Liver (tissue), 9 donors: ENCODE measurements around the gene DHRS3. TPM values are rescaled to one million over a fixed set of nuclear protein-coding genes. Genes with fewer than 3 reads are reported as not detected.

Experiments used
- DNase-seq: peaks from one replicate; pipeline ENCODE4 v3.0.0-alpha.2; 2017; ENCODE audit warnings: low spot score
- H3K27ac ChIP-seq, 2 donors: one replicate each; pipeline ENCODE4 v1.7.0; 2013; ENCODE audit warnings: inconsistent platforms in 2 of 2, low read length in 2 of 2, control low read depth in 1 of 2, low read depth in 1 of 2, mild to moderate bottlenecking in 1 of 2
- H3K27me3 ChIP-seq, 4 donors: one replicate each; pipeline versions ENCODE4 v1.6.1 to v1.7.0; 2013; ENCODE audit warnings: low read length in 3 of 4, inconsistent platforms in 1 of 4, mild to moderate bottlenecking in 1 of 4, moderate library complexity in 1 of 4; ENCODE audit not compliant: control insufficient read depth in 4 of 4, insufficient read depth in 4 of 4
- H3K36me3 ChIP-seq, 4 donors: one replicate each; pipeline versions ENCODE4 v1.6.1 to v1.7.0; 2013; ENCODE audit warnings: low read length in 3 of 4, mild to moderate bottlenecking in 3 of 4, low read depth in 1 of 4, moderate library complexity in 1 of 4; ENCODE audit not compliant: control insufficient read depth in 4 of 4, insufficient read depth in 3 of 4
- H3K4me1 ChIP-seq, 4 donors: one replicate each; pipeline versions ENCODE4 v1.6.1 to v1.7.0; 2013; ENCODE audit warnings: low read length in 3 of 4, mild to moderate bottlenecking in 3 of 4, moderate library complexity in 1 of 4; ENCODE audit not compliant: control insufficient read depth in 4 of 4, insufficient read depth in 4 of 4
- H3K4me3 ChIP-seq, 3 donors: one replicate each; pipeline versions ENCODE4 v1.6.1 to v1.7.0; 2013; ENCODE audit warnings: low read length in 3 of 3, control low read depth in 1 of 3, low read depth in 1 of 3, mild to moderate bottlenecking in 1 of 3
- H3K9ac ChIP-seq, 2 donors: one replicate each; pipeline ENCODE4 v1.7.0; 2013; ENCODE audit warnings: low read length in 2 of 2, mild to moderate bottlenecking in 2 of 2, moderate library complexity in 2 of 2, control low read depth in 1 of 2, low read depth in 1 of 2
- H3K9me3 ChIP-seq, 4 donors: one replicate each; pipeline versions ENCODE4 v1.6.1 to v1.7.0; 2013; ENCODE audit warnings: low read length in 3 of 4; ENCODE audit not compliant: control insufficient read depth in 4 of 4
- ATF3 ChIP-seq: IDR thresholded peaks from 2 replicates; pipeline ENCODE4 v1.6.1; 2016; ENCODE audit warnings: antibody characterized with exemption
- CTCF ChIP-seq: fragments of 150-350 bp; IDR thresholded peaks from 2 replicates; pipeline ENCODE4 v1.5.1; 2017; ENCODE audit warnings: improper control_type of control experiment, low read depth, low read length; ENCODE audit not compliant: missing input control
- EGR1 ChIP-seq, 2 donors: IDR thresholded peaks; 2 replicates each; pipeline ENCODE4 v1.6.1; 2016 to 2018; ENCODE audit warnings: antibody characterized with exemption in 2 of 2, low read depth in 2 of 2
- FOXA1 ChIP-seq: IDR thresholded peaks from 2 replicates; pipeline ENCODE4 v1.6.1; 2016; ENCODE audit warnings: antibody characterized with exemption
- FOXA2 ChIP-seq: IDR thresholded peaks from 2 replicates; pipeline ENCODE4 v1.6.1; 2016; ENCODE audit warnings: antibody characterized with exemption
- GABPA ChIP-seq, 2 donors: IDR thresholded peaks in 1 of 2; conservative IDR thresholded peaks in 1 of 2; 2 replicates each; pipeline ENCODE4 v1.6.1; 2016; ENCODE audit warnings: antibody characterized with exemption in 2 of 2, mild to moderate bottlenecking in 1 of 2, moderate library complexity in 1 of 2
- HNF4A ChIP-seq, 2 donors: conservative IDR thresholded peaks; 2 replicates each; pipeline ENCODE4 v1.6.1; 2016; ENCODE audit warnings: antibody characterized with exemption in 2 of 2, mild to moderate bottlenecking in 2 of 2
- HNF4G ChIP-seq: IDR thresholded peaks from 2 replicates; pipeline ENCODE4 v1.6.1; 2016; ENCODE audit warnings: antibody characterized with exemption
- JUND ChIP-seq, 2 donors: IDR thresholded peaks; 2 replicates each; pipeline ENCODE4 v1.6.1; 2016; ENCODE audit warnings: antibody characterized with exemption in 2 of 2
- MAX ChIP-seq: IDR thresholded peaks from 2 replicates; pipeline ENCODE4 v1.6.1; 2016; ENCODE audit warnings: antibody characterized with exemption
- NR2F2 ChIP-seq: IDR thresholded peaks from 2 replicates; pipeline ENCODE4 v1.6.1; 2016; ENCODE audit warnings: antibody characterized with exemption
- RAD21 ChIP-seq, 2 donors: IDR thresholded peaks; 2 replicates each; pipeline ENCODE4 v1.6.1; 2016; ENCODE audit warnings: antibody characterized with exemption in 2 of 2, mild to moderate bottlenecking in 2 of 2
- REST ChIP-seq: IDR thresholded peaks from 2 replicates; pipeline ENCODE4 v1.6.1; 2016; ENCODE audit warnings: antibody characterized with exemption, mild to moderate bottlenecking
- RXRA ChIP-seq, 2 donors: IDR thresholded peaks; 2 replicates each; pipeline ENCODE4 v1.6.1; 2017 to 2018; ENCODE audit warnings: antibody characterized with exemption in 2 of 2, mild to moderate bottlenecking in 1 of 2
- SP1 ChIP-seq: IDR thresholded peaks from 2 replicates; pipeline ENCODE4 v1.6.1; 2018; ENCODE audit warnings: antibody characterized with exemption, mild to moderate bottlenecking
- TAF1 ChIP-seq: conservative IDR thresholded peaks from 2 replicates; pipeline ENCODE4 v1.6.1; 2016; ENCODE audit warnings: antibody characterized with exemption, mild to moderate bottlenecking
- YY1 ChIP-seq: IDR thresholded peaks from 2 replicates; pipeline ENCODE4 v1.6.1; 2016; ENCODE audit warnings: antibody characterized with exemption, mild to moderate bottlenecking
- ZBTB33 ChIP-seq: IDR thresholded peaks from 2 replicates; pipeline ENCODE4 v1.6.1; 2016; ENCODE audit warnings: antibody characterized with exemption
- WGBS: extraction: QIAGEN DNeasy Blood & Tissue Kit; methylation state at CpG from one replicate; pipeline ENCODE4 v1.1.7; 2013; 5-methylcytosine and 5-hydroxymethylcytosine counted together
- polyA plus RNA-seq, 2 donors: library from polyadenylated mRNA; stranded (reverse) in 1 of 2; unstranded in 1 of 2; fragments of 200-250 nt in 1 of 2; fragments of >200 nt in 1 of 2; fragmentation: Nextera tagmentation in 1 of 2; extraction: Ambion mirVana in 1 of 2; gene quantifications; one replicate each; pipeline versions ENCODE4 v1.2.1 to v1.2.3, GENCODE V29; 2013 to 2015
- total RNA-seq, 2 donors: library from RNA; depleted of rRNA; stranded (reverse); fragments of >200 nt; gene quantifications; one replicate each; pipeline ENCODE4 v1.2.3, GENCODE V29; 2014
- donor health status: healthy.
- donor health status: healthy.
- donor health status: healthy.
- donor health status: healthy.
- donor health status: healthy.

DHRS3 gene
- total and polyA plus RNA-seq, 4 donors = 62.6 to 185 (median 158) TPM

- Histone ChIP-seq H3K27ac (peak overlapping the region; percentile 81 to 96), H3K4me3 (no peak overlapping the region), H3K36me3 (peaks cover 0 to 20% (median 10%) of the 10 kb centered on the region in 4 donors), H3K9me3 (no peaks in the 10 kb centered on the region), H3K27me3 (no peaks in the 10 kb centered on the region), H3K9ac (peak overlapping the region in 1 of 2 donors; percentile 65), H3K4me1 (peaks cover 22 to 75% (median 64%) of the 10 kb centered on the region in 4 donors)
- no peak for DNase-seq
- 33% methylated on average over 5 of the region's 5 CpGs for WGBS
- peak; percentile 93 for TF ChIP-seq SP1
- TF ChIP-seq CTCF = no peak
- peak; percentile 92 for TF ChIP-seq ZBTB33
- TF ChIP-seq RAD21 (IDR thresholded peaks at IDR 0.05) = peak; percentile 59 to 60
- TF ChIP-seq RXRA (IDR thresholded peaks at IDR 0.05) = peak; percentile 99 to 100
- peak; percentile 93 for TF ChIP-seq HNF4G
- peak; percentile 93 for TF ChIP-seq YY1
- peak; percentile 98 to 99 for TF ChIP-seq JUND (IDR thresholded peaks at IDR 0.05)
- TF ChIP-seq TAF1 = no peak
- peak in 1 of 2 donors; percentile 54 for TF ChIP-seq GABPA (IDR thresholded peaks at IDR 0.05 in 1 of 2, conservative IDR thresholded peaks at IDR 0.05 in 1 of 2)
- peak; percentile 88 for TF ChIP-seq FOXA2
- TF ChIP-seq ATF3 = peak; percentile 95
- peak; percentile 62 for TF ChIP-seq REST
- peak; percentile 83 for TF ChIP-seq FOXA1
- peak; percentile 97 for TF ChIP-seq HNF4A (conservative IDR thresholded peaks at IDR 0.05)
- TF ChIP-seq NR2F2 = peak; percentile 47
- peak; percentile 95 for TF ChIP-seq MAX
- peak in 1 of 2 donors; percentile 42 for TF ChIP-seq EGR1 (IDR thresholded peaks at IDR 0.05; ENCODE audit: low read depth in 2 of 2)
These were observed 9.6 kb downstream of the DHRS3 start for GRCh38 chr1:12608311-12608957.
